HFF-Myc (cell line): ENCODE measurements around the gene OBP2B.
"Not testable (repeated sequence)": the region's sequence is repeated elsewhere in the genome, so short reads cannot be mapped to it uniquely, and the experiment has no call there.

ENCODE experiments used
- DNase-seq: peaks from one replicate; pipeline ENCODE4 v3.0.0-alpha.2; 2011; ENCODE audit warnings: low read depth; ENCODE audit errors: extremely low read depth
- H3K4me3 ChIP-seq: replicated peaks from 2 replicates; pipeline ENCODE4 v1.5.1; 2011; ENCODE audit warnings: low read depth, mild to moderate bottlenecking, control low read depth, low read length
- TF ChIP-seq, protein P1 (sequence below): IDR thresholded peaks from 2 replicates; pipeline ENCODE4 v1.5.1; 2012; ENCODE audit warnings: mild to moderate bottlenecking, low read depth, low read length, control low read depth; ENCODE audit errors: missing control alignments

Gene OBP2B

DNA sequence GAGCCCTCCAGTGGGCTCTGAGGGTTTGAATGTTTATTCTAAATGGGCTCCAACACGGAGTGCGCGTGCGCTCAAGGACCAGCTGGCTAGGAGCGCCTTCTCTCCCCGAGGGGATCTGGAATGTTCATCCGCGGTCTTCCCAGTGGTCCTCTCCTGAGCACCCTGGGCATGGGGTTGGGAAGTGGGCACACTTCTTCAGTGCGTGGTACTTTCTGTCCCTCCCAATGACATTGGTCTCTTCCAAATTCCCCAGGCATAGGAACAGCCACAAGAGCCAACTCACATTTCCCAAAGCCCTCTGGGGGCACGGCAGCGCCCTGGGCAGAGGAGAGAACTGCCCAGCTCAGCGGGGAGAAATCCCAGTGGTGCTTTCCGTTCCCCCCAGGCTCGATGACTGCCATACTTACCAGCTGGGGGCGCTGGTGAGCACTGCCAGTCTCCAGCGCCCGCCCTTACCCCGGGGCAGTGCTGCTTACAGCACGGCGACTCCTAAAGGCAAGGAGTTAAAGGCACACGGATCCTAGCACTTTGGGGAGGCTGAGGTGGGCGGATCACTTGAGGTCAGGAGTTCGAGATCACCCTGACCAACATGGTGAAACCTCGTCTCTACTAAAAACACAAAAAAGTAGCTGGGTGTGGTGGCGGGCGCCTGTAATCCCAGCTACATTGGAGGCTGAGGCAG is 29.9 kb upstream of the OBP2B start:
- TF ChIP-seq, protein P1, sequence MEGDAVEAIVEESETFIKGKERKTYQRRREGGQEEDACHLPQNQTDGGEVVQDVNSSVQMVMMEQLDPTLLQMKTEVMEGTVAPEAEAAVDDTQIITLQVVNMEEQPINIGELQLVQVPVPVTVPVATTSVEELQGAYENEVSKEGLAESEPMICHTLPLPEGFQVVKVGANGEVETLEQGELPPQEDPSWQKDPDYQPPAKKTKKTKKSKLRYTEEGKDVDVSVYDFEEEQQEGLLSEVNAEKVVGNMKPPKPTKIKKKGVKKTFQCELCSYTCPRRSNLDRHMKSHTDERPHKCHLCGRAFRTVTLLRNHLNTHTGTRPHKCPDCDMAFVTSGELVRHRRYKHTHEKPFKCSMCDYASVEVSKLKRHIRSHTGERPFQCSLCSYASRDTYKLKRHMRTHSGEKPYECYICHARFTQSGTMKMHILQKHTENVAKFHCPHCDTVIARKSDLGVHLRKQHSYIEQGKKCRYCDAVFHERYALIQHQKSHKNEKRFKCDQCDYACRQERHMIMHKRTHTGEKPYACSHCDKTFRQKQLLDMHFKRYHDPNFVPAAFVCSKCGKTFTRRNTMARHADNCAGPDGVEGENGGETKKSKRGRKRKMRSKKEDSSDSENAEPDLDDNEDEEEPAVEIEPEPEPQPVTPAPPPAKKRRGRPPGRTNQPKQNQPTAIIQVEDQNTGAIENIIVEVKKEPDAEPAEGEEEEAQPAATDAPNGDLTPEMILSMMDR = peak; percentile 74
- no peak overlapping the region for H3K4me3 ChIP-seq
- no peak for DNase-seq

DNA sequence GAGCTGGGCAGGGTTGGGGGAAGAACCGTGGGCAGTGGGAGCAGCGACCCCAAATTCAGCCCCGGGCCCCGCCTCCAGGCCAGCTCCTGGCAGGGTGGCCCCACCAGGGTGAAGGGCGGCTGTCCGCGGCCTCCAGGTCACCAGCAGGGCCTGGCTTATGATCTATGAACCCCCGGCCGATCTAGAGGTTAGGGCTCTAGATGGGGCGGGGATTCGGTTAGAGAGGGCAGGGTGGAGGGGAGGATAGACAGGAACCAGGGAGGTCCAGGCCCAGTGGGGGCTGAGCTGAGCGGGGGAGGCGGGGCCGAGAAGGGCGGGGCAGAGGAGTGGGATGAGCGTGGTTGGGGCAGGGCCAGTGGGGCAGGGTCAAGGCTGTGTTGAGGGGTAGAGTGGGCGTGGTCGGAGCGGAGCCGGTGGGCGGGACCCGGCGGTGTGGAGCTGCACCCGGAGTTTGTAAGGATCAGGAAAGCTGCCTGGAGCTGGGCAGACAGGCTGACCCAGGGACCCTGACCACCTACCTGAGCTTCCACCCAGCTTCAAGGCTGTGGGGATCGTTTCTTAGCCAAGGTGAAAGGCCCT is 29.3 kb upstream of the OBP2B start:
- no peak for DNase-seq
- H3K4me3 ChIP-seq = no peak overlapping the region
- TF ChIP-seq, protein P1 = no peak

DNA sequence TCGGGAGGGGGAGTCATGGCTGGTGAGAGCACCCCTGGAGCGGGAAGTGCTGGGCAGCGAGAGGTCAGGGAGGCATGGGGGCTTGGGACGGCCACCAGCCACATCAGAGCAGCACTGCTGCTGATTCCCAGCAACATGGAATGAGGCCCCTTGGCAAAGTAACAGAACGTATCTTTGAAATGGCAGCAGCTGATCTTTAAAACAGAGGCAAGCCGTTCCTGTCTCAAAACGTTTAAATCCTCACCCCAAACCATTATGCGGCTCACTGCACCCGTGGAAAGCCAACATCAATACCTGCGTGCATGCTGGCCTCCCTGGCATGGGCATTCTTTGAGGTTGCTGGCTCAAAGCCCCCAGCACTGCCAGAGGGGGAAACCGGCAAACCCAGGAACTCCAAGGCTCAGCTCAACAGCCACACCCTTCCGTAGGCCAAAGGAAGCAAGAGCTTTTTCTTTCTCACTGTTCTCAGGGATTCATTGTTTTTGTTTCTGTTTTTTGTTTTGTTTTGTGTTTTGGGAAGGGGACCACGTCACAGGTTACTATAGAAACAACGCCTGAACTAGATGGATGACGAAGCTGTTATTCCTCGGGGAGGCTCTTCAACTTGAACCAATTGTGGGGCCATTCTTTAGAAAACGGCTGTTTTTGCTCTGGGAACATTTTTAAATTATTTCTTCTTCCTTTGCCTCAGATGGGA is 28.1 kb upstream of the OBP2B start:
- TF ChIP-seq, protein P1 = no peak
- no peak overlapping the region for H3K4me3 ChIP-seq
- DNase-seq = no peak

DNA sequence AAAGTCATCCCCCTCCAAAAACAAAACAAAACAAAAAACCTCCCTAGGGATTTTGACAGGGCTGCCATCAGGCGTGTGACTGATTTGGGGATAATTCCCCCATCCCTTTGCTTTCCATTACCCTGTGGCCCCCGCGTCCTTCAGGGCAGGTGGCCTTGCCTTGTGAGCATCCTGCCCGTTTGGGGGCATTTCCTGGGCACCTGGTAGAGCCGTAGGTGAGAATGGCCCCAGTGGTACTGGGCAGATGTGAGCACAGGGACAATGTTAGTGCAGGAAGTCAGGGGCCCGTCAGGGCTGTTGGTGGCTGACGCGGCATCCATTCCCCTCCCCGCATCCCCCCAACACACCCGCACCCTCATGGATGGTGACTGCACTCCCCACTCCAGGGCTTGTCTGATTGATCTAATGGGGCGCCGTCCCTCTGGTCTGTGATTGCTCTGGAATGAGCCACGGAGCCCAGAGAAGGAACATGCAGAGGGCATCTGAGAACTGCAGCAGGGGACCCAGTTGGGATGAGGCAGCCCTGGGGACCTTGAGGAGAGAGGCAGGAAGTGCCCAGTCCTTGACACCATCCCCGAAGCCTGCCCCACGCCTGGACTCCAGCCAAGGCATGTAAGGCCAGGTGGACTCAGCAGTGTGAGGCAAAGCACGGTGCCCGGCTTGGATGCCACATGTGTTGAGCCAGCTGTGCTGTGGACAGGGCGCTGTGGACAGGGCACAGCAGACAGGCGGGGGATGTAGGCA is 27.4 kb upstream of the OBP2B start:
- DNase-seq, H3K4me3 ChIP-seq: not testable (repeated sequence)

DNA sequence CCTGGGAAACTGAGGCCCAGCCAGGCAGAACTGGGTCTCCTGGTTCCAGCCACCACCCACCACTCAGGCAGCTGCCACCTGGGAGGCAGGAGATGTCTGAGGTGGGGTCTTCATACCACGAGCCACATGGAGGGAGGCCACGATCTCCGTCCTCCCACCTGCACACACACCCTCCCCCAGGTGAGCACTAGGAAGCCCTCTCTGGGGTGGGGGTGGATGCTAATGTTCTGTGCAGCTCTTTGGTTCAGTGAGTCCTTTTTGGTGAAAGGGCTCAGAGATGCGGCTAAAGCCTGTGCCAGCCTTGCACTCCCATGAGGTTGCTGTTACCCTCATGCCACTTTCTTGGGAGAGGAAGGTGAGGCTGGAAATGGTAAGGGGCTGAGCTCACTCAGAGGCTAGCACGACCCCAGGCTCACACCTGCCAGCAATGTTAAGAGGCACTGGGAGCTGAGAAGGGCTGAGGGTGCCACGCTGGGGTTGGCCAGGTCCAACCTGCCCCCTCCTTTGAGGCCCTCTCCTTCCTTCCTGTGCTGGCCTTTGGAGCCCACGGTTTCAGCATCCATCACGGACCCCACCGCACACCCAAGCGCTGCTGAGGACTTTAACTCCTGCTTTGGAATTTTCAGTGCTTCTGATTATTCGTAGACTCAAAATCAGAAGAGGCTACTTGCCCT is 26.6 kb upstream of the OBP2B start:
- no peak for DNase-seq
- no peak overlapping the region for H3K4me3 ChIP-seq
- TF ChIP-seq, protein P1 = no peak

DNA sequence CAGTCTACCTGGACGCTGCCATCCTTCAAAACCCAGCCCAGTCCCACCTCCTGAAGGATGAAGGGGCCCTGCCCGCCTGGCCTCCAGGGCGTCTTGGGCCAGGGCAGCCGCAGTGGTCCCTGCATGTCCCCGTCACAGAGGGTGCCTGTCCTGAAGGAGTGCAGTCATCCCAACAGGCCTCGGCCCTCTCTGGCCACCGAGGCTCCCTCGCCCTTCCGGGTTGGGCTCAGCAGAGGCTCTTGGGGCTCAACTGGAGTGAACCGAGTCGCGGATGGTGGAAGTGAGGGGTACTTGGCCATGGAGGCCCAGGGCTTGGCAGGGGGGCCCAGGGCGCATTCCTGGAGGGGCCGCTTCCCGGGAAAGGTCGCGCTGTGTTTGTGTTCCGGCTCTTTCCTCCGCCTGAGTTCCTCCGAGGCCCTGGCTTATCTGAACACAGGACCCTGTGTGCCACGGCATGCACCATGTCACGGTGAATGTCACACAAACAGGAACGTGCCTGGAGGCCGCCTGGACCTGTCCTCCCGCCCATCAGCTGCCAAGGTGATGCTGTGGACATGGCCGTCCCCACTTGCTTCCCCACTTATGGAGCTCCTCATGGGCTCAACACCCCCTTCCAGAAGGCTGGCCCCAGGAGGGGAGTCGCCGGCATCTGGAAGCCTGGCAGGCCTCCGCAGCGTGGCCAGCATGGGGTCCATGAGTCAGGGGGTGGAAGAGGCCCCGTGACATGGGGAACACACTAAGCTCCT is 25.7 kb upstream of the OBP2B start:
- no peak overlapping the region for H3K4me3 ChIP-seq
- DNase-seq = no peak
- TF ChIP-seq, protein P1 = no peak
